ENCODE data around the gene PKNOX1.
"Not testable (repeated sequence)": the region's sequence is repeated elsewhere in the genome, so short reads cannot be mapped to it uniquely, and the experiment has no call there.

The PKNOX1 gene

GRCh38 chr21:42973991-42974831 is at the start of gene PKNOX1:
PKNOX1 (plus strand) TSS chr21:42974562; CDS start chr21:43004382, 29,820 bp downstream.
- DNase-seq = peak; percentile 83 to 100 (median 99)

- DNase-seq = no peak
Observed at GRCh38 chr21:42925114-42925926, 49.0 kb upstream of the PKNOX1 start, which contains the start of gene ERVH48-1. ERVH48-1 (minus strand) TSS chr21:42925630; CDS start chr21:42919006, 6,624 bp downstream.

- peak in 9 of 56 donors; percentile 3 to 41 (median 12) for DNase-seq
Observed at GRCh38 chr21:42927474-42928200, 46.7 kb upstream of the PKNOX1 start.

GRCh38 chr21:42929969-42930368 is 44.4 kb upstream of the PKNOX1 start:
- no peak for DNase-seq

- DNase-seq = no peak
Observed at GRCh38 chr21:42931560-42932235, 42.7 kb upstream of the PKNOX1 start.

- DNase-seq = not testable (repeated sequence)
Observed at GRCh38 chr21:42932378-42933136, 41.8 kb upstream of the PKNOX1 start.

- DNase-seq = not testable (repeated sequence)
Observed at GRCh38 chr21:42933137-42933970, 41.0 kb upstream of the PKNOX1 start.

- not testable (repeated sequence) for DNase-seq
Observed at GRCh38 chr21:42933973-42934372, 40.4 kb upstream of the PKNOX1 start.

GRCh38 chr21:42936360-42936759 is 38.0 kb upstream of the PKNOX1 start:
- DNase-seq = not testable (repeated sequence)

GRCh38 chr21:42937034-42937940 is 37.1 kb upstream of the PKNOX1 start:
- DNase-seq = not testable (repeated sequence)

GRCh38 chr21:42937960-42938605 is 36.3 kb upstream of the PKNOX1 start:
- DNase-seq = no peak

- DNase-seq = not testable (repeated sequence)
Observed at GRCh38 chr21:42938606-42938995, 35.8 kb upstream of the PKNOX1 start.

GRCh38 chr21:42939582-42940413 is 34.6 kb upstream of the PKNOX1 start:
- peak in 47 of 56 donors; percentile 3 to 78 (median 45) for DNase-seq

GRCh38 chr21:42941696-42942085 is 32.7 kb upstream of the PKNOX1 start:
- DNase-seq = no peak

GRCh38 chr21:42942244-42942643 is 32.1 kb upstream of the PKNOX1 start:
- DNase-seq = no peak

- DNase-seq = not testable (repeated sequence)
Observed at GRCh38 chr21:42949094-42949755, 25.1 kb upstream of the PKNOX1 start.
